Stimulated activated naive CD8-positive, alpha-beta T cell treated with anti-CD3 and anti-CD28 coated beads, Interleukin-15, amount 100 ng/mL, for 72 hours (primary cell): ENCODE results near the gene KCNA10.
"Not testable (repeated sequence)": the region's sequence is repeated elsewhere in the genome, so short reads cannot be mapped to it uniquely, and the experiment has no call there.

ENCODE experiments used
- ATAC-seq: fragments of 150-1000 bp; cut with Tn5 transposase; 2 replicates; pipeline ENCODE4 v1.10.0; 2021; ENCODE audit warnings: mild to moderate bottlenecking, moderate library complexity
- DNase-seq, 2 donors: peaks; one replicate each; pipeline ENCODE4 v3.0.0; 2021 to 2022
- H3K27ac Mint-ChIP-seq, 2 donors: one replicate each; pipeline ENCODE4 v1.8.0; 2022; ENCODE audit warnings: mild to moderate bottlenecking in 2 of 2, mixed read lengths in 2 of 2, moderate library complexity in 2 of 2
- H3K27me3 Mint-ChIP-seq: one replicate; pipeline ENCODE4 v1.8.0; 2022; ENCODE audit warnings: mixed read lengths
- H3K4me1 Mint-ChIP-seq: one replicate; pipeline ENCODE4 v1.8.0; 2022; ENCODE audit warnings: mild to moderate bottlenecking, mixed read lengths
- H3K4me3 Mint-ChIP-seq, 2 donors: one replicate each; pipeline ENCODE4 v1.8.0; 2022; ENCODE audit warnings: mild to moderate bottlenecking in 2 of 2, mixed read lengths in 2 of 2, moderate library complexity in 1 of 2
- H3K9me3 Mint-ChIP-seq, 2 donors: one replicate each; pipeline ENCODE4 v1.8.0; 2022; ENCODE audit warnings: mixed read lengths in 2 of 2

The KCNA10 gene

DNA sequence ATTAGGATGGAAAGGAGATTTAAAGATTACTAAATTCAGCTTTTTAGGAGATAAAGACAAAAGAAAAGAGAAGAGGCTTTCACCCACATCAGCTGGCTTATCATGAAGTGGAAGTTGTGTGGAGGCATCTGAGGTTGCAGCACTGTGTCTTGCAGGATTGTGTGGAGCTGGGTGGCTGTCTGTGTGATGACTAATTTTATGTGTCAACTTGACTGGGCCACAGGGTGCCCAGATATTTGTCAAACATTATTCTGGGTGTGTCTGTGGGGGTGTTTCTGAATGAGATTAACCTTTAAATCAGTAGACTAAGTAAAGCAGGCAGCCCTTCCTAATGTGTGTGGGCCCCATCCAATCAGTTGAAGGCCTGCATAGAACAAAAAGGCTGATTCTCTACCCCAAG is 3.9 kb downstream of the KCNA10 start:
- peaks cover 9% of the 10 kb centered on the region for H3K27me3 Mint-ChIP-seq
- DNase-seq = no peak
- H3K27ac Mint-ChIP-seq = no peak overlapping the region
- ATAC-seq = no peak
- no peaks in the 10 kb centered on the region for H3K9me3 Mint-ChIP-seq
- no peak overlapping the region for H3K4me3 Mint-ChIP-seq
- no peaks in the 10 kb centered on the region for H3K4me1 Mint-ChIP-seq

DNA sequence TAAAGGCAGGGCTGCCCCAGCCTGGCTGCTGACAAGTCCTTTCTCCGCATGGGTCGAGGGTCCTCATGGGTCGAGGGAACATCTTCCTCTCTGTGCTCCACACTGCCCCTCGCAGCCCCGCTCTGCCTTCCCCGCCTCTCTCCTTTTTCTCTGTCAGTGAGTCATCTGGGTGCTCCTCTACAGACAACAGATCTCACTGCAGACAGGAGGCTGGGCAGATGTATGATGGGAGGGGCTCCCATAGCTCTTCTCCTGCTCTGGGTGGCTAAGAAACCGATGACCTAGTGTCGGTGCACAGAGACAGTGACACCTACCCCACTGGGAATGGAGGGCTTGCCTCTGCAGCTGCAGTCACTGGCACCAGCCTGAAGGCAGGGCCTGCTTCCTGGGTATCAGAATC is 5.5 kb downstream of the KCNA10 start:
- no peaks in the 10 kb centered on the region for H3K4me1 Mint-ChIP-seq
- no peaks in the 10 kb centered on the region for H3K9me3 Mint-ChIP-seq
- DNase-seq = no peak
- ATAC-seq = no peak
- H3K27me3 Mint-ChIP-seq = peaks cover 9% of the 10 kb centered on the region
- H3K27ac Mint-ChIP-seq = no peak overlapping the region
- H3K4me3 Mint-ChIP-seq = no peak overlapping the region

DNA sequence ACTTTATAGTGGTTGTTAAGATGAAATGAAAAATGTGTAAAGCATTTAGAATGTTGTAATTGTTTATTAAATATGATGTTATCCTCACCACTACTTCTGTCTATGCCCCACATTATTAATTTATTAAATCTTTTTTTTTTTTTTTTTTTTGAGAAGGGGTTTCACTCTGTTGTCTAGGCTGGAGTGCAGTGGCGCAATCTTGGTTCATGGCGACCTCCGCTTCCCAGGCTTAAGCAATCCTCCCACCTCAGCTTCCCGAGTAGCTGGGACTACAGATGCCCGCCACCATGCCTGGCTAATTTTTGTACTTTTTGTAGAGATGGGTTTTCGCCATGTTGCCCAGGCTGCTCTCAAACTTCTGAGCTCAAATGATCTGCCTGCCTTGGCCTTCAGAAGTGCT is 7.5 kb downstream of the KCNA10 start:
- ATAC-seq = no peak
- DNase-seq = no peak
- H3K27ac Mint-ChIP-seq = peak overlapping the region in 1 of 2 donors; percentile 27
- H3K4me3 Mint-ChIP-seq = no peak overlapping the region
- H3K4me1 Mint-ChIP-seq = no peaks in the 10 kb centered on the region
- no peaks in the 10 kb centered on the region for H3K27me3 Mint-ChIP-seq
- no peaks in the 10 kb centered on the region for H3K9me3 Mint-ChIP-seq

DNA sequence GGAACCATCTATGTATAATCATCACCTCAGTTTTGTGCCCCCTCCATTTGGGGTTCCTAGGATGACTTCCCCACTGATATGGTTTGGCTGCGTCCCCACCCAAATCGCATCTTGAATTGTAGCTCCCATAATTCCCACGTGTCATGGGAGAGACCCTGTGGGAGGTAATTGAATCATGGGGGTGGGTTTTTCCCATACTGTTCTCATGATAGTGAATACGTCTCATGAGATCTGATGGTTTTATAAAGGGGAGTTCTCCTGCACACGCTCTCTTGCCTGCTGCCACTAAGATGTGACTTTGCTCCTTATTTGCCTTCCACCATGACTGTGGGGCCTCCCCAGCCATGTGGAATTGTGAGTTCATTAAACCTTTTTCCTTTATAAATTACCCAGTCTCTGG is 8.1 kb downstream of the KCNA10 start:
- not testable (repeated sequence) for ATAC-seq, H3K27me3 Mint-ChIP-seq, H3K4me1 Mint-ChIP-seq, H3K9me3 Mint-ChIP-seq, DNase-seq, H3K27ac Mint-ChIP-seq, H3K4me3 Mint-ChIP-seq

DNA sequence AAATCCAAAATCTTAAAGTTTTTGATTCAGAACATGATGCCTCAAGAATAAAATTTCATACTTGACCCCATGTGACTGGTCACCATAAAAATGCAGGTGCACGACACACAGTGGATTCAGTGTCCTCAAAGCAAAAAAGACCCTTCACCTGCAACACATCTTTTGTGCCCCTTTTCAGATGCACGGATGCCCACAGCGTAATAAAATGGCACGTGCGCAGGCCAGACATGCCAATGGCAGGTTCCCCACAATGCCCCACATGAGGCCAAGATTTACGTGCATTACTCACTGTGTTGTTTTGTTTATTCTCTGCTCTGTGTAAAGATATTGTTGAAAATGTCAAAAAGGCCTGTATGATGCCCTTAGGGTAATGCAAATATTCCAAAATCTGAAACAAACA is 9.3 kb downstream of the KCNA10 start:
- Mint-ChIP-seq H3K27me3 (no peaks in the 10 kb centered on the region), H3K4me1 (no peaks in the 10 kb centered on the region), H3K4me3 (no peak overlapping the region), H3K9me3 (no peaks in the 10 kb centered on the region), H3K27ac (no peak overlapping the region)
- DNase-seq (no peak), ATAC-seq (no peak)

DNA sequence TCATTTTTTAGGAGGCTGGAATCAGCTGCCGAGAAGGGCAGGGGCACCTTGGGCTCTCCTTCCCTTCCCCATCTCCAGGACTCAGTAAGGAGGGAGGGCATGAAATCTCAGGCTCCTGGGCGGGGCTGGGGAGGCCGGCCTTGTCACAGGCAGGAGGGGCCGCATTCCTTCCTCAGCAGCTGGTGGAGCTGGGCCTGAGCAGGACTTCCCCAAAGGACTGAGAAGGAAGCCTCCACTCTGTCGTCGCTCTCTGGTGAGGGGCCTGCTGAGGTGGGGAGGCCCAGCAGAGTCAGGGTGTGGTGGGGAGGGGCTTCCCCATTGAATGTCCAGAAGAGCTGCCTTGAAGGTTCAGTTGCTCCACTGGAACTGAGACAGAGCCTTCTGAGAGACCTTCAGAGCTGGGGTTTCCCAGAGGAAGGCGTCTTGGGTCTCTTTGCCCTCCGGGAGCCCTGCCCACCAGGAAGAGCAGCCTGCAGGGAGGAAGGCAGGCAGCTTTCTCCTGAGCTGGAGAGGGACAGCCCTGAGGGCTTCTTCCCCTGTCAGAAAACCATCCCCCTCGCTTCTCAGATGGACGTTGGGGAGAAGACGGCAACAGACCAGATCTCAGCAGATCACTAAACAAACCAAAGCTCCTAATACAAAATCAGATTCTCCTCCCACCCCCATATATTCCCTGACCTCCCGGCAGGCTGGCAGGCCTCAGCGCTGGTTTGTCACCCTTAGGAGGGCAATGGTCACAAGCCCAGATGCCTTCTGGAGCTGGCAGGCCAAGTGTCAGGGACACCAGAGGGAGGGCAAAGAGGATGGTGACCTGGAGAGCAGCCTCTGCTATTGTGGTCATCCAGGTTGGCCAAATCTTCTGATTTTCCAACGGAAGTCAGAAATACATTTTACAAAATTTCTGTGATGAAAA is 10.7 kb downstream of the KCNA10 start:
- Mint-ChIP-seq H3K27me3 (peaks cover 7% of the 10 kb centered on the region), H3K4me3 (no peak overlapping the region), H3K9me3 (no peaks in the 10 kb centered on the region), H3K4me1 (no peaks in the 10 kb centered on the region), H3K27ac (no peak overlapping the region)
- DNase-seq (no peak), ATAC-seq (no peak)

DNA sequence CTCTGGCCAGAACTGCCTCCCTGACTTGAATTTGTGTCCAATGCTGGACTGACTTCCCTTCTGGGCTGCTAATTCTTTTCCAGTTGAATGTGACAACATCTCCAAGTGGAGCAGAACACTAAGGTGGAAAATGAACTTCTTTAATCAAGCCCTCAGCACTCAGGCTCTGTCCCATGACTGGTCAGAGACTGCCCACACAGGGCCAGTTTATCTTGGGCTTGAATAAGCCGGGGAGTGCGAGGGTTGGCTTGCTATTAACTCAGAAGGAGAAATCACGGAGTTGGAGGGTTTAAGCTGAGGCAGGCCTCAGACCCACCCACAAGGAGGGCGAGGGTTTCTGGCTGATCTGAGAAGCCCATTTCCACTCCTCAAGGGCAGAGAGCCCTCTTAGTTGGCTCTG is 12.4 kb downstream of the KCNA10 start:
- no peaks in the 10 kb centered on the region for H3K4me1 Mint-ChIP-seq
- peaks cover 22% of the 10 kb centered on the region for H3K27me3 Mint-ChIP-seq

DNA sequence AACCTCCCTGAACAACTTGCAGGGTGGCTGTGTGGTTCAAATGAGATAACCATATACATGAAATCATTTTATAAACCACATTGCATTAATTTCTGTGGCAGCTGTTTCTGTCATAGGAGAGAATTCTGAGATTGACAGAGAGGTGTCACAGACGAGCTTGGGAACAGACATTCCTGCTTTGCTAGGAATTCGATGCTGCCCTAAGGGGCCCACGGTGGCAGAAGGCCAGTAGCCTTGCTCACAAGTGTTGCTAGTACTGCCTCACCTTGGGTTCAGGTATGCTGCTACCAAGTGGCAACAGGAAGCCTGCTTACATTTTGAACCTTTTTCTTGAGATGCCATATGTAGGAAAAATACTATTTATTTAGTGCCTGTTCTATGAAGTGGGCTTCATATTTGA is 13.4 kb downstream of the KCNA10 start:
- no peaks in the 10 kb centered on the region for H3K4me1 Mint-ChIP-seq
- DNase-seq (no peak), ATAC-seq (no peak)
- no peak overlapping the region for H3K4me3 Mint-ChIP-seq
- no peak overlapping the region for H3K27ac Mint-ChIP-seq
- H3K9me3 Mint-ChIP-seq = no peaks in the 10 kb centered on the region
- peaks cover 22% of the 10 kb centered on the region for H3K27me3 Mint-ChIP-seq

More for the DNA sequence above, 12.4 kb downstream of the KCNA10 start:
- H3K4me3 Mint-ChIP-seq = no peak overlapping the region
- DNase-seq (no peak), ATAC-seq (no peak)
- H3K27ac Mint-ChIP-seq = peak overlapping the region in 1 of 2 donors; percentile 19
- H3K9me3 Mint-ChIP-seq = no peaks in the 10 kb centered on the region

DNA sequence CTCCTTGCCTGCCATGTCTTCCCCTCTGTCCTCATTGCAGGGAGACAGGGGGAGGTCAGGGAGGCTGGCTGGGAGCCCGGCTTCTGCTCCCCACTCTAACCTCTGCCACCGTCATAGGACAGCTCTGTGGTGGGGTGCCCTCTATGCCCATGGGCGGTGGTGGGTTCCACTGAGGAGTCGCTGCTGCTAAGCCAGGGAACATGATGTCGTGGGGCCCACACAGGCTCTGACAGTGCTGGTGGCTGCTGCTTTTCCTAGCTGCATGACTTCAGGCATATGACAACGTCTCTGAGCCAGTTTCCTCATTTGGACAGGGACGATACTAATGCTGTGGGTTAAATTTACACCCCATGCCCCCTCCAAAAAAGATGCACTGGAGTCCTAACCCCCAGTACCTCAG is 14.7 kb downstream of the KCNA10 start:
- H3K27me3 Mint-ChIP-seq = peaks cover 22% of the 10 kb centered on the region
- H3K4me3 Mint-ChIP-seq = no peak overlapping the region
- H3K4me1 Mint-ChIP-seq = no peaks in the 10 kb centered on the region
- ATAC-seq (no peak), DNase-seq (no peak)
- no peaks in the 10 kb centered on the region for H3K9me3 Mint-ChIP-seq
- no peak overlapping the region for H3K27ac Mint-ChIP-seq

DNA sequence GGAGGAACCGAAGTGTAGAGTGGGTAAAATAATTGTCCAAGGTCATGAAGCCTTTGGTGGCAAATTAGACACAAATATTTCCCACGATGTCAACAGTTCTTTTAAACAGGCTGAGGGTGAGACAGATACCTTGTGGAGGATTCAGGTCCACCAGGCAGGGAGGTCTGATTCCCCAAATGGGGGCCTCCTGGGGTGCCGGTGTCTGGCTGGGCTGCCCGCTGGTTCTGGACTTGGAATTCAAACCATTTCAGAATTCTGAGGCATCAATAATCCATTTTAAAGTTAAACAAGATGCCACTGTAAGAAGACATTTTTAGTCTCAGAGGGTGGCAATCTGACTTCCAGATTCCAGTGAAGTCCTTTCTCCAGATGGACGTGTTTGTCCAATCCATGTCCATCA is 15.5 kb downstream of the KCNA10 start:
- Mint-ChIP-seq H3K4me1 (no peaks in the 10 kb centered on the region), H3K27me3 (peaks cover 22% of the 10 kb centered on the region)
- DNase-seq = no peak

DNA sequence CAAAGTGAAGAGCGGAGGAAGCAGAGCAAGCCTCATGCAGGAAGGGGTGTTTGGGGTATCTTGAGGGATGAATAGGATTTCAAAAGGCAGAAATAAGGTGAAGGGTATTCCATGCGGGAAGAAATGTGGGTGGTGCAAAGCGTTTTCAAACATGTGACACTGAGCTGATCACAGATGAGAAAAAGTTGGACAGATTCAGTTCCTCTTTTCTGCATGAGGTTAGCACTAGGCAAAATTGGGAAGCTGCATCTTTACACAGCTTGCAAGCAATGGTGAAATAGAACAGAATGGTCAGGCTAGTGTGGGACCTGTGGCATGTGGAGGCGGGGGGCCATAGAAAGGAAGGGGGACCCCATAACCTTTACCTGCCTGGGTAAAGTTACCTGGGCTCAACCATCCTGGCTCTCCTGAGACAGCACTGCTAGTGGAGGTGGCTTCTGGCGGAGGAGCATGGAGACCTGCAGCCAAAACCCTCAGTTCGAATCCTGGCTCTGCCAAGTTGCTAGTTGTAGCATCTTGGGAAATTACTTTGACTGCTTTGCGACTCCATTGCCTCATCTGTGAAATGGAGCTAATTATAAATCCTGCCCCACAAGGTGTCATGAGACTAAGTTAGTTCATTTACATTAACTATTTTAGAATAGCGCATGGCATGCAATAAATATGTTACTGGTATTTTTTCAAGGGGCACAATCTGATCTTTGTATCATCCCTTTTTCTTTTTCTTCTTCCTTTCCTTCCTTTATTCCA is 16.4 kb downstream of the KCNA10 start:
- no peak for ATAC-seq
- no peak for DNase-seq
- Mint-ChIP-seq H3K9me3 (no peaks in the 10 kb centered on the region), H3K27me3 (peaks cover 22% of the 10 kb centered on the region), H3K4me1 (no peaks in the 10 kb centered on the region), H3K4me3 (no peak overlapping the region), H3K27ac (no peak overlapping the region)

More for the DNA sequence above, 15.5 kb downstream of the KCNA10 start:
- H3K27ac Mint-ChIP-seq = no peak overlapping the region
- H3K4me3 Mint-ChIP-seq = no peak overlapping the region
- no peak for ATAC-seq
- H3K9me3 Mint-ChIP-seq = no peaks in the 10 kb centered on the region

DNA sequence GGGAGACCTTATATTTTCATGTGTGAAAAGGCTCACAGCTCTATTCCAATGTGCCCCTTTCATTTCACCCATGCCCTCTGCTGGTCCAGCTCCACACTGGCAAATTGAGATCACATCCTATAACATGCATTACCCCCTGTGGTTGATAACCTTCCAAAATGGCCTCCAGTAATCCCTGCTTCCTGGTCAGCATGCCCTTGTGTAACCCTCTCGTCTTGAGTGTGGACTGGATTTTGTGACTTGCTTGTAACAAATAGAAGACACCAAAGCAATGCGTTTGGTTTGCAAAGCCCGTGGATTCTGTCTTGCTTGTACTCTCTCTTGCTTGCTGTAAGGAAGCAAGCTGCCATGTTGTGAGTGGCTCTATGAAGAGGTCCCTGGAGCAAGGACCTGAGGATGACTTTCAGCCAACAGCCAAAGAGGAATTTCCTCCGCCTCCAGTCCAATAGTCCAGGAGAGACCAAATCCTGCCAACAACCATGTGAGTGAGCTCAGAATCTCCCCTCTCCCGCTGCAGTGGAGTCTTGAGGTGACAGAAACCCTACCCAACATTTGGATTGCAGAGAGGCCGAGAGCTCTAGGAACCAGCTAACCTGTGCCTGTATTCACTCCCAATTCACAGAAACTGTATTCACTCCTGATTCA is 17.4 kb downstream of the KCNA10 start:
- DNase-seq = no peak
- no peaks in the 10 kb centered on the region for H3K9me3 Mint-ChIP-seq
- H3K27ac Mint-ChIP-seq = no peak overlapping the region
- no peaks in the 10 kb centered on the region for H3K4me1 Mint-ChIP-seq
- ATAC-seq = no peak
- H3K27me3 Mint-ChIP-seq = peaks cover 22% of the 10 kb centered on the region
- H3K4me3 Mint-ChIP-seq = no peak overlapping the region

DNA sequence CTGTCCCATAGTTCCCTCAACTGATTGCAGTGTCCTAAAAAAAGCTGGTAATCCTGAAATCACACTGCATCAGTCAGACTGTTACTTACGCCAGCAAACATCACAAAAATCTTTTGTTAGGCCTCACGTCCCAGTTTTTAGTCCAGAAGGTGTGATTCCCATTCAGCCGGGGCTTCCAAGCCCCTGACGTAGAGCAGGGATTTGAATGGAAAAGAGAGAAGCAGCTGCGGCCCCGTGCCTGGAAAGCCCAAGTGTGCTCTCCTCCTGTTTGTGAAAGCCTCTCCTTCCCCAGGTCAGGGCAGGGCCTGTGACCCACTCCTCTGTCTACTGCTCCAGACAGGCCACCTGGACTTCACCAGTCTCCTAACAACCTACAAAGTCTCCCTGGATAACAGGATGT is 20.7 kb downstream of the KCNA10 start:
- Mint-ChIP-seq H3K27ac (no peak overlapping the region), H3K4me1 (no peaks in the 10 kb centered on the region), H3K9me3 (no peaks in the 10 kb centered on the region), H3K4me3 (no peak overlapping the region), H3K27me3 (peaks cover 15% of the 10 kb centered on the region)
- DNase-seq = no peak
- no peak for ATAC-seq

DNA sequence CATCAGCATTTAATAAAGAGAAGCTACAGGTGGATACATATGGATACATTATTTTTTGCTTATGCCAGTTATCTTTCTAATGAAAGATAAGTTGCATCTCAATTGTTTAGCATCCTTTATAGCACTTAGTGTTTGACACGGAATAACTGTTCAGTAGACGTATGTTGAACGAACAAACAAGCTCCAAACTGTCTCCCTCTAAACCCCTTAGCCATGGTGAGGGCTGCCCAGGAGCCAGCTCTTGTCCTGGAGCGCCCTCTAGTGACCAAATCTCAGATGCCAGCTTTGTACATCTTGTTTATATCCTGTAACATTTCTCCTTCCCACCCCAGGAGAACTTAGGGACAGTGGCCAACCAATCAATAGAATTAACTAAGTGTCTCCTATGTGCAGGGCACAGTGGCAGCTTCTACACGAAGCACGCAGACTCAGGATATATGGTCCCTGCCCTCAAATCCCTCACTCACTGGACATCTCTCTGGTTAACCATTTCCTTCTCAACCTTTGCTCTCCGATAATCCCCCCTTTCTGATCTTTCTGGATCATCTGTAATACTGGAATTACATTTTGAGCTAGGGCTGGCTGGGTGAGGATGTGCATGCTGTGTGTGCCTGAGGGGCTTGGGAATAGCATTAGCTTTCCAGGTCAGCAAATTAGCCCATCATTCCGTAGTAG is 22.9 kb downstream of the KCNA10 start:
- Mint-ChIP-seq H3K27me3 (no peaks in the 10 kb centered on the region), H3K9me3 (no peaks in the 10 kb centered on the region), H3K27ac (peak overlapping the region in 1 of 2 donors; percentile 34), H3K4me1 (peaks cover 4% of the 10 kb centered on the region), H3K4me3 (no peak overlapping the region)
- DNase-seq = peak; percentile 67 to 74
- ATAC-seq = peak; percentile 86
